Measurements from ENCODE around the gene FEM1C.

The FEM1C gene

DNA sequence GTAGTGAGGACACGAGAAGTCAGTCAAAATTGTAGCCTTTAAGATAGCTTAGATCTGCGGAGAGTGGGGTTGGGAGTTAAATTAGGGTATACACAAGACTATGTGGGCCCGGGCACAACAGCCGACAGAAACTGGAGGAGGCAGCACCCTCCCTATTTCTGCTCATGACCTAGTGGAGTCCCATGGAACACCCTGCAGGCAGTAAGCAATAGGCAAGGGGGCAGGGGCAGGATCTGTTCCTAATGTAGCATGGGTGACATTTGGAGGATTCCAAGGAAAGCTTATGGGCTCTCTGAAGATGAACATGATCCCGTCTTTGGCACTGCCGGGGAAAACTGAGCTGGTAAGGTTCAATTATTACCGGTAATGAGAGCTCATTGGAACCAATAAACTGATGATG, 67.0 kb downstream of the FEM1C start:
- H3K9me3 ChIP-seq (ENCODE audit: low read depth, low read length) = no peaks in the 10 kb centered on the region
- no peak overlapping the region for H3K27ac ChIP-seq
- TF ChIP-seq EZH2 (IDR thresholded peaks at IDR 0.05) (no peak), POLR2AphosphoS5 (IDR thresholded peaks at IDR 0.05; ENCODE audit: borderline replicate concordance, low read depth, low read length) (no peak), FOXP2 (optimal IDR thresholded peaks at IDR 0.05; ENCODE audit: control extremely low read depth, extremely low read length, insufficient read depth) (no peak)
- no peak for DNase-seq (ENCODE audit: low read depth, low spot score)
- H3K4me3 ChIP-seq = no peak overlapping the region
- no peaks in the 10 kb centered on the region for H3K36me3 ChIP-seq (ENCODE audit: insufficient read depth, low read length)
- H3K9ac ChIP-seq (ENCODE audit: insufficient read length) = no peak overlapping the region

- DNase-seq (ENCODE audit: low read depth, low spot score) = no peak
- no peak for TF ChIP-seq POLR2AphosphoS5 (IDR thresholded peaks at IDR 0.05; ENCODE audit: borderline replicate concordance, low read depth, low read length)
- no peak for TF ChIP-seq FOXP2 (optimal IDR thresholded peaks at IDR 0.05; ENCODE audit: control extremely low read depth, extremely low read length, insufficient read depth)
- no peak for TF ChIP-seq EZH2 (IDR thresholded peaks at IDR 0.05)
- no peaks in the 10 kb centered on the region for H3K36me3 ChIP-seq (ENCODE audit: insufficient read depth, low read length)
- H3K4me3 ChIP-seq = no peak overlapping the region
- no peak overlapping the region for H3K9ac ChIP-seq (ENCODE audit: insufficient read length)
- no peak overlapping the region for H3K27ac ChIP-seq
- no peaks in the 10 kb centered on the region for H3K9me3 ChIP-seq (ENCODE audit: low read depth, low read length)
Measured at GRCh38 chr5:115475788-115476187, 68.8 kb downstream of the FEM1C start.

DNA sequence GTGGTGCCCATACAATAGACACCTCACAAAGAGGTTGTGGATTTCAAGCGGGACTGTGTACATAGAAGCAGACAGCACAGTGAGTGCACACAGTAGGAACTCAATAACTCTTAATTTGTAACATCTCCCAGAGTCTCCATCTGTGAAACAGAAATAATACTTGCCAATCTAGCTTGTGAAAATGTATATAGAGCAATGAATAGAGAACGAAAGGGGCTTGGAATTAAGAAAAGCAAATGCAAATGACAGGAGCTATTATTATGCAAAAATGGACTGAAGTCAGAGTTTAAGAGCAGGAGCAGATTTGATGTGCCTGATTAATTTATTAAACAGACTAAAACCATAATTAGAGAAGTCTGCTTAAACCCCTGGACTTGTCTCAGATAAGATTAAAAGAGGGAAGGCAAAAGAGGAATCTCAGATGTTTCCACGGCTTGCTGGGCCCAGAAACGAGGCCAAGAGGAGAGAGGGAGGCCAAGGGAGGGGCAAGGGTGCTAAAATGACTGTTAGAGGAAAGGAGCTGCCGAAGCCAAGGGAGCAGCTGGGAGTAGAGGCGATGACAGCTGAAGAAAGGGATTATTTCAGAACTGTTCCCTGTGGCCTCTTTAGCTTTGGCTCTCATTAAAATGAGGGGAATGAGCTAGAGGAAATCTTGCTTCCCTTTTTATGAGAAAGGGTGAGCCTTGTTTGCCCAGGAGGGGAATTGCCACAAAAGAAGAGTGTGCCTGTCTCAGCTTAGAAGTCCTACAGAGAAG, 72.1 kb downstream of the FEM1C start:
- Histone ChIP-seq H3K4me3 (peak overlapping the region; percentile 33; the same call in 1 of the 2 replicates), H3K27ac (no peak overlapping the region), H3K9me3 (ENCODE audit: low read depth, low read length) (no peaks in the 10 kb centered on the region), H3K9ac (ENCODE audit: insufficient read length) (no peak overlapping the region), H3K36me3 (ENCODE audit: insufficient read depth, low read length) (no peaks in the 10 kb centered on the region)
- TF ChIP-seq POLR2AphosphoS5 (IDR thresholded peaks at IDR 0.05; ENCODE audit: borderline replicate concordance, low read depth, low read length) (no peak; the same call in 1 of the 2 replicates), FOXP2 (optimal IDR thresholded peaks at IDR 0.05; ENCODE audit: control extremely low read depth, extremely low read length, insufficient read depth) (no peak), EZH2 (IDR thresholded peaks at IDR 0.05) (no peak)
- no peak for DNase-seq (ENCODE audit: low read depth, low spot score)

GRCh38 chr5:115471345-115472063, 73.1 kb downstream of the FEM1C start:
- Histone ChIP-seq H3K4me3 (no peak overlapping the region), H3K9ac (ENCODE audit: insufficient read length) (no peak overlapping the region), H3K27ac (no peak overlapping the region), H3K9me3 (ENCODE audit: low read depth, low read length) (no peaks in the 10 kb centered on the region), H3K36me3 (ENCODE audit: insufficient read depth, low read length) (no peaks in the 10 kb centered on the region)
- peak; percentile 51 for DNase-seq (ENCODE audit: low read depth, low spot score)
- TF ChIP-seq FOXP2 (optimal IDR thresholded peaks at IDR 0.05; ENCODE audit: control extremely low read depth, extremely low read length, insufficient read depth) (no peak), EZH2 (IDR thresholded peaks at IDR 0.05) (no peak), POLR2AphosphoS5 (IDR thresholded peaks at IDR 0.05; ENCODE audit: borderline replicate concordance, low read depth, low read length) (no peak)

DNA sequence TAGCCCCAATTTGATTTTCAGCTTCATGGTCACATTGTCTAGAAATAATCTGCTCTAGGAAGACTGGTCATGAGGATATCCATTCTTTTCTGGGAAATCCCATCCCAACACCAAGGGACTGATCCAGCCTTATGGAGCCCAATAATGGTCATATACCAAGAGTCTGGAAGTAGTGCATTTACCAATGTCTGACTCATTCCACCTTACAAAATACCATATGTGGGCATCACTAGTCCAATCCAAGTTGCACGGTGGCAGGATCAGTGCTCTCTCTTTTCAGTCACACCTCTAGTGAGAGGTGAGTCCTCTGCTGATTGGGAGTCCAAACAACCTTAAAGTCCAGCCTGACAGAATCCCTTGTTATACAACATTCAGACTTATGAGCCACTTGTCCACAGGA, 73.7 kb downstream of the FEM1C start:
- TF ChIP-seq FOXP2 (optimal IDR thresholded peaks at IDR 0.05; ENCODE audit: control extremely low read depth, extremely low read length, insufficient read depth) (no peak), POLR2AphosphoS5 (IDR thresholded peaks at IDR 0.05; ENCODE audit: borderline replicate concordance, low read depth, low read length) (no peak)
- no peak for DNase-seq (ENCODE audit: low read depth, low spot score)
- no peaks in the 10 kb centered on the region for H3K9me3 ChIP-seq (ENCODE audit: low read depth, low read length)
- no peak overlapping the region for H3K9ac ChIP-seq (ENCODE audit: insufficient read length)
- no peak overlapping the region for H3K4me3 ChIP-seq
- H3K36me3 ChIP-seq (ENCODE audit: insufficient read depth, low read length) = no peaks in the 10 kb centered on the region
- no peak overlapping the region for H3K27ac ChIP-seq

Data from SK-N-MC (cell line).